Activated naive CD8-positive, alpha-beta T cell (primary cell): ENCODE data around the gene GOSR1.
"Not testable (repeated sequence)": the region's sequence is repeated elsewhere in the genome, so short reads cannot be mapped to it uniquely, and the experiment has no call there.

Experiments used
- H3K27ac Mint-ChIP-seq: one replicate; pipeline ENCODE4 v1.8.0; 2021; ENCODE audit warnings: mixed read lengths
- H3K27me3 Mint-ChIP-seq: one replicate; pipeline ENCODE4 v1.8.0; 2021; ENCODE audit warnings: mixed read lengths
- H3K36me3 Mint-ChIP-seq: one replicate; pipeline ENCODE4 v1.8.0; 2021; ENCODE audit warnings: mixed read lengths
- H3K4me1 Mint-ChIP-seq: one replicate; pipeline ENCODE4 v1.8.0; 2021; ENCODE audit warnings: low read depth, mixed read lengths
- H3K4me3 Mint-ChIP-seq: one replicate; pipeline ENCODE4 v1.8.0; 2021; ENCODE audit warnings: mild to moderate bottlenecking, mixed read lengths
- H3K9me3 Mint-ChIP-seq: one replicate; pipeline ENCODE4 v1.8.0; 2021; ENCODE audit warnings: low read depth, mixed read lengths

GOSR1 gene

DNA sequence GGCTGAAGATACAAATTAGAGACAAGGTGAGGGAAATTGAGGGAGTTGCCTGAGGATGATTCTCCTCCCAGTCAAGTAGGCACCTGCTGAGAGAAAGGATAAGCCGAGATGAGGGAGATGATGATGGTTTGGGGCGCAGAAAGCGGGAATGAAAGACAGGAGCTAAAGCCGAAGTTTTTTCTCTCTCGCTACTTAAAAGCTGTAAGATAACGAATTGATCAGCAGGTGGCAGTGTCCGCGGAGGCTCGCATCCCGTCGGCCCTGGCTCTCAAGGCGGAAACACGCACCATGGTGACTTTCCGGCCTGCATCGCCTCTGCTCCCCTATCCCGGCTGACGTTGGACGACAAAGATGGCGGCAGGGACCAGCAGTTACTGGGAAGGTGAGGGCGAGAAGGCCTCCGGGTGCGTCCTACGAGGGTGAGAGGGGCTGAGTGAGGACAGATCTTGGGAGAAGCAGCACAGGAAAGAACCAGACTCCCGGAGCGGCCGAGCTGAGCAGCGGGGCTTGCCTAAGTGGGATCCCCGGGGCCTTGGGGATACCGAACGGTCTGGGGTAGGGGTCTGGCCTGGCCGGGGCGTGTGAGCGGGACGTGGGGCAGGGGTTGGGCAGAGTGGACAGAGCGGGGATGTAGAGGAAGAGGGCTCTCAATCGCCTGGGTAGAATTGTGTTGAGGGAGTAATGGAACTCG, at the start of gene GOSR1:
TSS of gene GOSR1 (plus strand) at position 326 of the 691 bp plus-strand sequence. CDS start at position 352, 26 bp downstream.
- Mint-ChIP-seq H3K4me1 (peaks cover 44% of the 10 kb centered on the region), H3K27me3 (no peaks in the 10 kb centered on the region)

DNA sequence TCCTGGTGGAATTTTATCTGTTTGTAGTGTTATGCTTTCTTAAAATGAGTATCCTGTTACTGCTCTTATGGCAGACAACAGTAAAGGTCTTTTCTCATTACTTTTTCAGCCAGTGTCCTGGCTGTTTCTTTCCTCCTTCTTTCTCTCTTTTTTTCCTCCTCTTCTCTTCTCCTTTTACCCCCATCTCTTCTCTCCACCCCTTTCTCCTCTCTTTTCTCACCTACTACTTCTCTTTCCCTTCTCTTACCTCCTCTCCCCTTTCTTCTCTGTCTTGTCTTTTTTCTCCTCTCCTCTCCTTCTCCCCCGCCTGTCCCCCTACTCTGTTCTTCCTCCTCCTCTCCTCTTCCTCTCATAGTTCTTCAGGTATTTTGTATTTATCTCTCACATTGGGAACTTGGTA, 49.6 kb upstream of the GOSR1 start:
- Mint-ChIP-seq H3K36me3 (peaks cover 16% of the 10 kb centered on the region), H3K27me3 (no peaks in the 10 kb centered on the region), H3K4me1 (no peaks in the 10 kb centered on the region), H3K4me3 (no peak overlapping the region), H3K9me3 (no peaks in the 10 kb centered on the region), H3K27ac (no peak overlapping the region)

More for the DNA sequence above, at the start of gene GOSR1:
- H3K27ac Mint-ChIP-seq: peak within 1 kb of the TSS; percentile 99
- no peaks in the 10 kb centered on the region for H3K9me3 Mint-ChIP-seq
- H3K36me3 Mint-ChIP-seq: peaks cover 4% of the 10 kb centered on the region
- H3K4me3 Mint-ChIP-seq: peak within 1 kb of the TSS; percentile 99

DNA sequence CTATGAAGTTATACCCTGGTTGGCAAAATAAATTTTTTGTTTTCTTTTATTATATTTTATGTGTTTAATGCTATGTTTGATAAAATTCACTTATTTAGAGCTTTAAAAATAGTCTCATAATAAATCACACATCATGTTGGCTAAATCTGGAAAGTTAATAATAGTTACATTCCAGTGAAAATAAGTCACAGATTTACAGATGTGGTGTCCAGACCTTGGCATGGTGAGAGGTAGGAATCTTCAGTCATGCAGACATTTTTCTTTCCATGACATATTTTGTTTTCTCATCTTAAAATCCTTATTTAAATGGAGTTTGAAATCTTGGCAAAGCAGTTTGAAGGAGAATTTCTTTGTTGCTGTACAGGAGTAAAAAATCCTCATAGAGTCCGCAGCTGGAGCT, 48.1 kb upstream of the GOSR1 start:
- H3K36me3 Mint-ChIP-seq: peaks cover 18% of the 10 kb centered on the region
- H3K27ac Mint-ChIP-seq: no peak overlapping the region
- H3K4me3 Mint-ChIP-seq: no peak overlapping the region
- H3K27me3 Mint-ChIP-seq: no peaks in the 10 kb centered on the region
- no peaks in the 10 kb centered on the region for H3K4me1 Mint-ChIP-seq
- H3K9me3 Mint-ChIP-seq: no peaks in the 10 kb centered on the region

DNA sequence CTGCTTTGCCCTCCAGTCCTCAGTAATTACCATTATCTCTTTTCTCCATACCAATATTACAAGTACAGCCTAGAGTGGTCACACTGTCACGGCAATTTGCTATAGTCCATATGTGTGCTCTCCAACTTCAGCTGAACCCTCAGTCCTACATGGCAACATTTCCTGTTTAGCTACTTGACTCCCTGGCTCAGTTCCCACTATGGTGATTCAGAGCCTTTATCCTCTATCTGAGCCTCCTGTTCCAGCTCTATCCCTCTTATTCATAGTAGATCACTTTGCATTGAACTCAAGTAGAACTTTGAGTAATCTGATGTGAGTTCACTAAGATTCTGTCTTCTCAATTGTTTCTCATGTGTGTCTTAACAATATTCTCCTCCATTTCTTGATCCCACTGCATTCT, 43.7 kb upstream of the GOSR1 start:
- no peak overlapping the region for H3K4me3 Mint-ChIP-seq
- peaks cover 11% of the 10 kb centered on the region for H3K4me1 Mint-ChIP-seq
- H3K36me3 Mint-ChIP-seq: peaks cover 30% of the 10 kb centered on the region
- H3K27me3 Mint-ChIP-seq: no peaks in the 10 kb centered on the region
- H3K27ac Mint-ChIP-seq: no peak overlapping the region
- H3K9me3 Mint-ChIP-seq: no peaks in the 10 kb centered on the region

DNA sequence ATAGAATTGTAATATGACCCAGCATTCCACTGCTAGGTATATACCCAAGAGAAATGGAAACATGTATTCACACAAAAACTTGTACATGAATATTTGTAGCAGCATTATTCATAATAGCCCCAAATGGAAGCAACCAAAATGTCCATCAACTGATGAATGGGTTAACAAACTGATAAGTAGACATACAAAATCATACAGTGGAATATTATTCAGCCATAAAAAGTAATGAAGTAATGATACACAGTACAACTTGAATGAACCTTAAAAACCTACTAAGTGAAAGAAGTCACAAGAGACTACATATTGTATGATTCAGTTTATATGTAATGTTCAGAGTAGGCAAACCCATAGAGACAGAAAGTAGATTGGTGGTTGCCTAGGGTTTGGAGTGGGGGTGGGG, 40.5 kb upstream of the GOSR1 start:
- no peak overlapping the region for H3K27ac Mint-ChIP-seq
- H3K9me3 Mint-ChIP-seq: no peaks in the 10 kb centered on the region
- H3K4me3 Mint-ChIP-seq: no peak overlapping the region
- no peaks in the 10 kb centered on the region for H3K27me3 Mint-ChIP-seq
- peaks cover 27% of the 10 kb centered on the region for H3K36me3 Mint-ChIP-seq
- peaks cover 11% of the 10 kb centered on the region for H3K4me1 Mint-ChIP-seq

DNA sequence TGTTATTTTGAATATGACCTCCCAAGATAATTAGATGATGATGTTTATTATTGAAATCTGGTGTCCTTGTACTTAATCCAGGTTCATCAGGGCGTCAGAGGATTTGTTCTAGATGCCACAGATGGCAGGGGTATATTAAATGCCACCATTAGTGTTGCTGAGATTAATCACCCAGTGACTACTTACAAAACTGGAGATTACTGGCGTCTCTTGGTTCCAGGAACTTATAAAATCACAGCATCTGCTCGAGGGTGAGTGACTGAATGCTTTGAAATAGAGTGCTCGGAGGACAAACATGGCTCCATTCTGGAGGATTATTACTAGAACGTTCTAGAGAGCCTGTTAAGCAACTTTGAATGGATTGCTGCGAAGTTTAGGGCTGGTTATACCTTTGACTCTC, 33.5 kb upstream of the GOSR1 start:
- H3K4me3 Mint-ChIP-seq: no peak overlapping the region
- H3K27ac Mint-ChIP-seq: no peak overlapping the region
- peaks cover 13% of the 10 kb centered on the region for H3K36me3 Mint-ChIP-seq
- no peaks in the 10 kb centered on the region for H3K27me3 Mint-ChIP-seq
- no peaks in the 10 kb centered on the region for H3K4me1 Mint-ChIP-seq
- H3K9me3 Mint-ChIP-seq: no peaks in the 10 kb centered on the region

DNA sequence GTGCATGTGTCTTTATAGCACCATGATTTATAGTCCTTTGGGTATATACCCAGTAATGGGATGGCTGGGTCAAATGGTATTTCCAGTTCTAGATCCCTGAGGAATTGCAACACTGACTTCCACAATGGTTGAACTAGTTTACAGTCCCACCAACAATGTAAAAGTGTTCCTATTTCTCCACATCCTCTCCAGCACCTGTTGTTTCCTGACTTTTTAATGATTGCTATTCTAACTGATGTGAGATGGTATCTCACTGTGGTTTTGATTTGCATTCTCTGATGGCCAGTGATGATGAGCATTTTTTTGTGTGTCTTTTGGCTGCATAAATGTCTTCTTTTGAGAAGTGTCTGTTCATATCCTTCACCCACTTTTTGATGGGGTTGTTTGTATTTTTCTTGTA, 30.6 kb upstream of the GOSR1 start:
- H3K27ac Mint-ChIP-seq, H3K9me3 Mint-ChIP-seq, H3K4me1 Mint-ChIP-seq, H3K4me3 Mint-ChIP-seq, H3K27me3 Mint-ChIP-seq: not testable (repeated sequence)
- peaks cover 15% of the 10 kb centered on the region for H3K36me3 Mint-ChIP-seq

DNA sequence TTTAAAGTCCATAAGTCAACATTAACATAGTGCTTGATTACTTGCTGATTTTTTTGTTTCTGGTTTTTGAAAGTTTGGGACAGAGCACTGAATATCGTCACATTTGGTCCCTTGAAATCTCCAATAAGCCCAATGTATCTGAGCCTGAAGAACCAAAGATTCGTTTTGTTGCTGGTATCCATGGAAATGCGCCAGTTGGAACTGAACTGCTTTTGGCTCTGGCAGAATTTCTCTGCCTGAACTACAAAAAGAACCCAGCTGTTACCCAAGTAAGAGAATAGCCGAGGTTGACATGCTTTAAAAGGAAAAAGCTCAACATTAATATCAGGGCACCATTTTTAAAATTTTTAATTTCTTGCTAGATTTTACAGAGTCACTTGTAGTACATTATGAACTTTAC, 27.7 kb upstream of the GOSR1 start:
- no peak overlapping the region for H3K27ac Mint-ChIP-seq
- no peaks in the 10 kb centered on the region for H3K4me1 Mint-ChIP-seq
- no peaks in the 10 kb centered on the region for H3K27me3 Mint-ChIP-seq
- peaks cover 23% of the 10 kb centered on the region for H3K36me3 Mint-ChIP-seq
- H3K9me3 Mint-ChIP-seq: no peaks in the 10 kb centered on the region
- H3K4me3 Mint-ChIP-seq: no peak overlapping the region

DNA sequence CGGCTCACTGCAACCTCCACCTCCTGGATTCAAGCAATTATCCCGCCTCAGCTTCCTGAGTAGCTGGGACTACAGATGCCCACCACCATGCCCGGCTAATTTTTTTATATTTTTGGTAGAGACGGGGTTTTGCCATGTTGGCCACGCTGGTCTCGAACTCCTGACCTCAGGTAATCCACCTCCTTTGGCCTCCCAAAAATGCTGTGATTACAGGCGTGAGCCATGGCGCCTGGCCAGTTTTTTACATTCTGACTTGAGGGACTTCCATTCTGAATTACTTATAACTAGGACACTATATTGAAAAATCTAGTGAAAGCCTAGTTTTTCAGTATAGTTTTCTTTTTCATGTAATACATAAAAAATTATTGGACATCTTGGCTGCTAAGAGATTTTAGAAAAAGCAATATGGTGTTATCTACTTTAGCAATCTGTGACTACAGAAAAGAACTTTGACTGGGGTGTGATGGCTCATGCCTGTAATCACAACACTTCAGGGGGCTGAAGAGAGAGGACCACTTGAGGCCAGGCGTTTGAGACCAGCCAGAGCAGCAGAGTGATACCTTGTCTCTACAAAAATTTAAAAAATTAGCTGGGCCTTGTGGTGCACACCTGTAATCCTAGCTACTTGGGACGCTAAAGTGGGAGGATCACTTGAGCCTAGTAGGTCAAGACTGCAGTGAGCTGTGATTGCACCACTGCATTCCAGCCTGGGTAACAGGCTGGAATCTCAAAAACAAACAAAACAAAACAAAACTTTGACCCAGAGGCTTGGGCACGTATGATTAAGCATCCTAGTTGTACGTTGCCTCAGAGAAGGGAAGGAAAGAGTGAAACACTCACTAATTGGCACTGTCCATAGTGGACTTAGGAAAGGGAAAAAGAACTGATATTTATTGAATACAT, 26.8 kb upstream of the GOSR1 start:
- Mint-ChIP-seq H3K27me3 (no peaks in the 10 kb centered on the region), H3K9me3 (no peaks in the 10 kb centered on the region), H3K4me3 (no peak overlapping the region), H3K27ac (no peak overlapping the region), H3K4me1 (no peaks in the 10 kb centered on the region), H3K36me3 (peaks cover 22% of the 10 kb centered on the region)

DNA sequence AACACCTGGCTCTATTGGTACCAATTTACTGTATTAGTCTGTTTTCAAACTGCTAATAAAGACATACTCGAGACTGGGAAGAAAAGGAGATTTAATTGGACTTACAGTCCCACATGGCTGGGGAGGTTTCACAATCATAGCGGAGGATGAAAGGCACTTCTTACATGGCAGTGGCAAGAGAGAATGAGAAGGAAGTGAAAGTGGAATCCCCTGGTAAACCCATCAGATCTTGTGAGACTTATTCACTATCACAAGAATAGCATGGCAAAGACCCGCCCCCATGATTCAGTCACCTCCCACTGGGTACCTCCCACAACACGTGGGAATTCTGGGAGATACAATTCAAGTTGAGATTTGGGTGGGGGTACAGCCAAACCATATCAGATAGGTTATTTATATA, 22.6 kb upstream of the GOSR1 start:
- H3K27me3 Mint-ChIP-seq: no peaks in the 10 kb centered on the region
- peaks cover 25% of the 10 kb centered on the region for H3K36me3 Mint-ChIP-seq
- no peaks in the 10 kb centered on the region for H3K9me3 Mint-ChIP-seq
- no peak overlapping the region for H3K27ac Mint-ChIP-seq
- H3K4me3 Mint-ChIP-seq: no peak overlapping the region
- no peaks in the 10 kb centered on the region for H3K4me1 Mint-ChIP-seq

DNA sequence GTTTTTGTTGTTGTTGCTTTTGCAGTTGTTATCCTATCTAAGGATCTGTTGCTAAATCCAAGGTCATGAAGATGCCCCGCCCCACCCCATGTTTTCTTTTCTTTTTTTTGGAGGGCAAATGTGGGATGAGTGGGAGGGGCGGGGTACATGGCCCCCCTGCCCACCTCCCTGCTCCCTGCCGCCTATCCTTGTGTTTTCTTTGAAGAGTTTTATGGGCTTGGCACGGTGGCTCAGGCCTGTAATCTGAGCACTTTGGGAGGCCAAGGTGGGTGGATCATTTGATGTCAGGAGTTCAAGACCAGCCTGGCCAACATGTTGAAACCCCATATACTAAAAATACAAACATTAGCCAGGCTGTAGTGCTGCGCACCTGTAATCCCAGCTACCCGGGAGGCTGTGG, 18.8 kb upstream of the GOSR1 start:
- H3K27ac Mint-ChIP-seq: no peak overlapping the region
- no peaks in the 10 kb centered on the region for H3K9me3 Mint-ChIP-seq
- H3K27me3 Mint-ChIP-seq: no peaks in the 10 kb centered on the region
- H3K36me3 Mint-ChIP-seq: peaks cover 22% of the 10 kb centered on the region
- no peak overlapping the region for H3K4me3 Mint-ChIP-seq
- no peaks in the 10 kb centered on the region for H3K4me1 Mint-ChIP-seq

DNA sequence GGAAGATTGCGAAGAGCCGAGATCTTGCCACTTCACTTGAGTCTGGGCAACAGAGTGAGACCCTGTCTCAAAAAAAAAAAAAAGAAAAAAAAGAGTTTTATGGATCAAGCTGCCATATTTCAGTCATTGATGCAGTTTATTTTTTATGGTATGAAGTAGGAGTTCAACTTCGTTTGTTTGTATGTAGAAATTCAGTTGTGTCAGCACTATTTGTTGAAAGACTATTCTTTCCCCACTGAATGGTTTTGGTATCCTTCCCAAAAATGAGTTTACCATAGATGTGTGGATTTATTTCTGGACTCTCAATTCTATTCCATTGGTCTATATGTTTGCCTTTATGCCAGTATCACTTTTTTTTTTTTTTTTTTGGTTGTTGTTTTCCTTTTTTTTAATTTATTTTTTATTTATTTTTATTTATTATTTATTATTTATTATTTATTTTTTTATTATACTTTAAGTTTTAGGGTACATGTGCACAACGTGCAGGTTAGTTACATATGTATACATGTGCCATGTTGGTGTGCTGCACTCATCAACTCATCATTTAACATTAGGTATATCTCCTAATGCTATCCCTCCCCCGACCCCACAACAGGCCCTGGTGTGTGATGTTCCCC, 18.3 kb upstream of the GOSR1 start:
- not testable (repeated sequence) for H3K4me3 Mint-ChIP-seq, H3K27me3 Mint-ChIP-seq, H3K9me3 Mint-ChIP-seq, H3K4me1 Mint-ChIP-seq, H3K27ac Mint-ChIP-seq
- peaks cover 22% of the 10 kb centered on the region for H3K36me3 Mint-ChIP-seq

DNA sequence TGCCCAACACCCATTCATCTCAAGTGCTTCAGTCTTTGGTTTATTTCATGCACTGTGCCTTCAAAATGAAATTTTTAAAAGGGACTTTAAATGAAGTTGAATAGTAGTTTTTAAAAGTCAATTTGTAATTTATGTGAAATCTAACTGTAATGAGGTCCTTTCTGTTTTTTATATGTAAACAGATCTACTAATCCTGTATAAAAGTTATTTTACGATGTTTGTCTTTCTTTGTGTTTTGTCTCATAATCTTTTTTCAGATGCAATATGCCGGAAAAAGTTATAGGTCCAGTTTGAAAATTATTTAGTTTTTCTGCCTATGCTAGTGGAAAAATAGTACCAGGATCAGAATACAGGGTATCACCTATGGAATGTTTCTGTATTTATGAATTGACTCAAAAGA, 8.7 kb upstream of the GOSR1 start:
- no peaks in the 10 kb centered on the region for H3K9me3 Mint-ChIP-seq
- peaks cover 5% of the 10 kb centered on the region for H3K36me3 Mint-ChIP-seq
- no peak overlapping the region for H3K27ac Mint-ChIP-seq
- no peaks in the 10 kb centered on the region for H3K27me3 Mint-ChIP-seq
- H3K4me3 Mint-ChIP-seq: no peak overlapping the region
- H3K4me1 Mint-ChIP-seq: no peaks in the 10 kb centered on the region

DNA sequence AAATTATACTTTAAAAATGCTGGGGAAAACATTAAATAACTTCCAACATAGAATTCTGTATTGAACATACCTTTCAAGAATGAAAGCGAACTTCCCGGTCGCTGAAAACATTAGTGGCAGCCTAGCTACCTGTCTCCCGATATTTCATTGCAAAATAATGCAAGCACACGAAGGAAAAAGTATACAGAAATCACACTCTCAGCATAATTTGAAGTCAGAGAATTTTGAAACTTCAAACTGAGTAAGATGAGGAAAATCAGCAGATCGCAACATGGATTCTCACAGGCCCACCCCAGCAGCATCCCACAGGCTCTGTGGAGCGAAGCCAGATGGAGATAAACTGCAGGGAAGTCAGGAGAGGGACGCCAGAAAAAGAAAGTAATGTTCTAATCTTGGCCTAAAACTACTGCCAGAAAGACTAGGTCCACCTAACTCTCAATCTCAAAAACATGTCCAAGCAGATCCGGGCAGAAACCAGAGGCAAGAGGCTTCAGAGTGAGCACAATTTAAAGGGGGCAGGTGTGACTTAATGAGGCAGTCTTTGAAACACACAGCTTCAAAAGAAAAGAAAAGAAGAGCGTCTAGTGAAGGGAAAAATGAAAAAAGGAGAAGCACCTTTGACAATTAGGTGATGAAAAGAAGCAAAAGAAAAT, 4.8 kb upstream of the GOSR1 start:
- no peaks in the 10 kb centered on the region for H3K9me3 Mint-ChIP-seq
- no peaks in the 10 kb centered on the region for H3K27me3 Mint-ChIP-seq
- no peak overlapping the region for H3K4me3 Mint-ChIP-seq
- peaks cover 19% of the 10 kb centered on the region for H3K4me1 Mint-ChIP-seq
- H3K36me3 Mint-ChIP-seq: peaks cover 4% of the 10 kb centered on the region
- H3K27ac Mint-ChIP-seq: no peak overlapping the region

DNA sequence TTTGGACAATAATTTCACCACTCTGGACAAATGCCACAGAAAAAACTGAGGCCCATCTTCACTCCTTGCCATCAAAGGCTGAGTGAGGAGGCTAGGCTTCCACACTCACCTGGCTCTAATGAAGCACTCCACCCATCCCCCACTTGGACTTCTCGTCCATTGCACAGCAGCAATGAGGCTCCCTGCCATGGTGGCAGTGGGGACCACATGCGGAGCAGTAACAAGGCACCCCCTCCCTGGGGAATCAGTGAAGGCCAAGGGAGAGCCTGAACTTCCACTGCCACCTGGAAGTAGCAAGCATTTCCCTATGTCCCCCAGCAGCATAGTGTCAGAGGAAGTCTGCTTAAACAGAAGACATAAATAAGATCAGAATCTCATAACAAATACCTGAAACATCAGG, 2.0 kb upstream of the GOSR1 start:
- Mint-ChIP-seq H3K4me3 (no peak overlapping the region), H3K27me3 (no peaks in the 10 kb centered on the region), H3K36me3 (peaks cover 4% of the 10 kb centered on the region), H3K4me1 (peaks cover 37% of the 10 kb centered on the region), H3K27ac (no peak overlapping the region), H3K9me3 (no peaks in the 10 kb centered on the region)
